Measurements from ENCODE around the gene TOR1AIP1. TPM values are rescaled to one million over a fixed set of nuclear protein-coding genes. Genes with fewer than 3 reads are reported as not detected.
"Not testable (repeated sequence)": the region's sequence is repeated elsewhere in the genome, so short reads cannot be mapped to it uniquely, and the experiment has no call there.

Gene TOR1AIP1
- total and polyA plus RNA-seq, 11 donors = 16.0 to 68.2 (median 45.2) TPM

DNA sequence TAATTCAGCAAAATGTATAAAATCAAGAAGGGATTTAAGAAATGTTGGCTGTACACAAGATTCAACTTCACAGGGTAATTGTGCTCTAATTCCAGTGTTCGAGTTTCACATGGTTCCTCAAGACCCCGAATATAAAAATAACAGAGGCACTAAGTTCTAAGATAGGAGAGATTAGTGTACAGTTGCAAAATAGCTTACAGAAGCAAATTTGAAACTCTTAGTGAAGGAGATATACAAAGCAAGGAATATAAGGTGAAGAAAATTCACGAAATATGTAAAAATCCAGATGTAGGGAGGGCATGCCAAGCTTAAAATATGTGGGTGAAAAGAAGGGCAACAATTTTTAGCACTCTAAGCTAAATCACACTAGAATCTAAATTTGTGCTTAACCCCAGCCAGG is 33.9 kb upstream of the TOR1AIP1 start:
- H3K27ac ChIP-seq = no peak overlapping the region
- no peaks in the 10 kb centered on the region for H3K27me3 ChIP-seq
- H3K4me3 ChIP-seq = no peak overlapping the region
- WGBS, 4 donors = 92 to 95% (median 94%) methylated on average over 3 of the region's 3 CpGs
- intact Hi-C loops (cut with DNase I) = no loop called here
- TF ChIP-seq, protein P1, sequence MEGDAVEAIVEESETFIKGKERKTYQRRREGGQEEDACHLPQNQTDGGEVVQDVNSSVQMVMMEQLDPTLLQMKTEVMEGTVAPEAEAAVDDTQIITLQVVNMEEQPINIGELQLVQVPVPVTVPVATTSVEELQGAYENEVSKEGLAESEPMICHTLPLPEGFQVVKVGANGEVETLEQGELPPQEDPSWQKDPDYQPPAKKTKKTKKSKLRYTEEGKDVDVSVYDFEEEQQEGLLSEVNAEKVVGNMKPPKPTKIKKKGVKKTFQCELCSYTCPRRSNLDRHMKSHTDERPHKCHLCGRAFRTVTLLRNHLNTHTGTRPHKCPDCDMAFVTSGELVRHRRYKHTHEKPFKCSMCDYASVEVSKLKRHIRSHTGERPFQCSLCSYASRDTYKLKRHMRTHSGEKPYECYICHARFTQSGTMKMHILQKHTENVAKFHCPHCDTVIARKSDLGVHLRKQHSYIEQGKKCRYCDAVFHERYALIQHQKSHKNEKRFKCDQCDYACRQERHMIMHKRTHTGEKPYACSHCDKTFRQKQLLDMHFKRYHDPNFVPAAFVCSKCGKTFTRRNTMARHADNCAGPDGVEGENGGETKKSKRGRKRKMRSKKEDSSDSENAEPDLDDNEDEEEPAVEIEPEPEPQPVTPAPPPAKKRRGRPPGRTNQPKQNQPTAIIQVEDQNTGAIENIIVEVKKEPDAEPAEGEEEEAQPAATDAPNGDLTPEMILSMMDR (IDR thresholded peaks at IDR 0.05) = no peak
- no peak for TF ChIP-seq POLR2A (IDR thresholded peaks at IDR 0.05)
- H3K36me3 ChIP-seq = peaks cover 0 to 99% (median 73%) of the 10 kb centered on the region in 9 donors
- H3K9me3 ChIP-seq = no peaks in the 10 kb centered on the region
- no peak for DNase-seq
- H3K4me1 ChIP-seq = peaks cover 0 to 6% (median 0%) of the 10 kb centered on the region in 12 donors
- no peak for ATAC-seq

DNA sequence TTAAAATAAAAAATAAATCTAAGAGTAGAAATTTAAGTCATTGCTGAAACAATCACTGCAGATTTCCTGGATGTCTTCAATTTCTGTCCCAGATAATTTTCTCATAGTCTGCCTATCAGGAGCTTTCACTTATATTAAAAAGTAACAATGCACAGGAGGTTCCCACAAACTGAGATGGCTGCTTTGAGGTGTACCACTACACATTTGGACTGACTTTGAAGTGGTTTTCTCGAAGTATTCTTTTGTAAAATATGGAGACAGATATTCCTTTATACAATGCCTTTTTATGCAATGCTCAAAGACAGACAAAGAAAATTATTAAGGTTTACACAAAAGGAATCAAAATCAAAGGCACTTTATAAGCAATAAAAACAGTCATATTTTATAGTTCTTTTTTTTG is 29.0 kb upstream of the TOR1AIP1 start:
- 92 to 95% (median 94%) methylated on average over 1 of the region's 1 CpG for WGBS, 4 donors
- no peaks in the 10 kb centered on the region for H3K27me3 ChIP-seq
- no peak overlapping the region for H3K4me3 ChIP-seq
- peaks cover 0 to 6% (median 0%) of the 10 kb centered on the region in 12 donors for H3K4me1 ChIP-seq
- TF ChIP-seq, protein P1 (IDR thresholded peaks at IDR 0.05) = no peak
- TF ChIP-seq POLR2A (IDR thresholded peaks at IDR 0.05) = no peak
- H3K9me3 ChIP-seq = no peaks in the 10 kb centered on the region
- ATAC-seq (no peak), DNase-seq (no peak)
- H3K27ac ChIP-seq = no peak overlapping the region
- H3K36me3 ChIP-seq = peaks cover 0 to 100% (median 69%) of the 10 kb centered on the region in 9 donors
- intact Hi-C loops (cut with DNase I) = no loop called here

DNA sequence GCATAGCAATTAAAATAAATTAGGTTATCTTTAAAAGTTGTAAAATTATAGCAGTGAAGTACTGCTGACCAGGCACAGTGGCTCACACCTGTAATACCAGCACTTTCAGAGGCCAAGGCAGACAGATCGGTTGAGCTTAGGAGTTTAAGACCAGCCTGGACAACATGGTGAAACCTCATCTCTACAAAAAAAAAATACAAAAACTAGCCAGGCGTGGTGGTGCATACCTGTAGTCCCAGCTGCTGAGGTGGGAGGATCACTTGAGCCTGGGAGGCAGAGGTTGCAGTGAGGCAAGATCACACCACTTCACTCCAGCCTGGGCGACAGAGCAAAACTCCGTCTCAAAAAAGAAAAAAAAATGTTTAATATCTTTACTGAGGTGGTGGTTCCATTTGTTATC is 26.3 kb upstream of the TOR1AIP1 start:
- H3K9me3 ChIP-seq; H3K27ac ChIP-seq; intact Hi-C loops (cut with DNase I); DNase-seq; H3K27me3 ChIP-seq; H3K4me3 ChIP-seq; ATAC-seq; H3K4me1 ChIP-seq: not testable (repeated sequence)
- WGBS, 4 donors = 97 to 98% (median 97%) methylated on average over 4 of the region's 4 CpGs
- peaks cover 0 to 87% (median 47%) of the 10 kb centered on the region in 9 donors for H3K36me3 ChIP-seq

DNA sequence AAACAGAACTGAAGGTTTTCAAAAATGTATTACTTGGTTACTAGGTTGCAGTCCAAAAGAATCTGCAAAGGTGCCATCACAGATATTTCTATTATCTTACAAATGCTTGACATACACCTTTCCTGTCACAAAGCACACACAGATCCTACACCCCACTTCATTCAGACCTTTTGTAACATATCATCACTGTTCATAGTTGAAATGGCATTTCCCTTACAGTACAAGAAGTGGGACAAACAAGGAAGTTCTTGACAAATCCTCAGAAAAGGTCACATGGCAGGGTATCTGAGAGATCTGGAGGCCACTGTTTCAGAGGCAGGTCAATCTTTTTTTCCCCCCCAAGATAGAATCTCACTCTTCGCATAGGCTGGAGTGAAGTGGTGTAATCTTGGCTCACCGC is 25.8 kb upstream of the TOR1AIP1 start:
- Histone ChIP-seq H3K4me1 (peaks cover 0 to 6% (median 0%) of the 10 kb centered on the region in 12 donors), H3K27me3 (no peaks in the 10 kb centered on the region), H3K27ac (no peak overlapping the region), H3K4me3 (no peak overlapping the region), H3K9me3 (no peaks in the 10 kb centered on the region), H3K36me3 (peaks cover 0 to 85% (median 44%) of the 10 kb centered on the region in 9 donors)
- intact Hi-C loops (cut with DNase I) = no loop called here
- ATAC-seq (no peak), DNase-seq (no peak)
- 91 to 98% (median 95%) methylated on average over 2 of the region's 2 CpGs for WGBS, 4 donors
- TF ChIP-seq POLR2A (IDR thresholded peaks at IDR 0.05) = no peak
- TF ChIP-seq, protein P1 (IDR thresholded peaks at IDR 0.05) = no peak

DNA sequence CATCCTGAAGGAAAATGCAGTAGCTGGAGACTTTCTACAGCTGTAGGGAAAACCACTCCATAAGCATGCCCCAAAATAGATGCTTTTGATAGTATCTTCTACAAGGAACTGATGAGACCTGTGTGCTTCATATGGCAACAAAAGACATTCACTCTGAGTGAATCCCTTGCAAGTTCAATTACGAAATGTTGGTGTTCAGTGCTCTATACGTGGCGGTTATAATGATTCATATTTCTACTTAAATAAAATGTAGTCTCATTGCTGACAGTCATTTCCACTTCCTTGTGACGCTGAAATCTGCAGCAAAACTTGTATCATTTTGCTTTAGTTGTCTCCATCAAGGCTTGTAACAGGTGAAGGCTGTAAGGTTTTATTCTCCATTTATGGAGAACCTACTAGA is 25.1 kb upstream of the TOR1AIP1 start:
- H3K36me3 ChIP-seq = peaks cover 0 to 84% (median 37%) of the 10 kb centered on the region in 9 donors
- intact Hi-C loops (cut with DNase I) = no loop called here
- TF ChIP-seq, protein P1 (IDR thresholded peaks at IDR 0.05) = no peak
- TF ChIP-seq POLR2A (IDR thresholded peaks at IDR 0.05) = no peak
- no peak overlapping the region for H3K4me3 ChIP-seq
- no peaks in the 10 kb centered on the region for H3K27me3 ChIP-seq
- DNase-seq (no peak), ATAC-seq (no peak)
- 88 to 97% (median 95%) methylated on average over 4 of the region's 4 CpGs for WGBS, 4 donors
- H3K4me1 ChIP-seq = peaks cover 0 to 6% (median 0%) of the 10 kb centered on the region in 12 donors
- H3K27ac ChIP-seq = no peak overlapping the region
- no peaks in the 10 kb centered on the region for H3K9me3 ChIP-seq
